Aorta (tissue), 5 donors: ENCODE measurements around the gene CHST12. TPM values are rescaled to one million over a fixed set of nuclear protein-coding genes. Genes with fewer than 3 reads are reported as not detected.
"Not testable (repeated sequence)": the region's sequence is repeated elsewhere in the genome, so short reads cannot be mapped to it uniquely, and the experiment has no call there.

ENCODE experiments used
- ATAC-seq: fragments of 200-7000 bp; cut with Tn5 transposase; one replicate; pipeline ENCODE4 v1.9.1; 2022; ENCODE audit warnings: moderate library complexity; ENCODE audit not compliant: low FRiP score
- DNase-seq, 2 donors: peaks; one replicate each; pipeline ENCODE4 v3.0.0-alpha.2; 2020
- H3K27ac ChIP-seq, 2 donors: one replicate each; pipeline ENCODE4 v1.5.1; 2013; ENCODE audit warnings: low read length in 2 of 2, mild to moderate bottlenecking in 2 of 2, moderate library complexity in 2 of 2, control low read depth in 1 of 2, inconsistent platforms in 1 of 2, low read depth in 1 of 2
- H3K27me3 ChIP-seq, 2 donors: one replicate each; pipeline ENCODE4 v1.6.1; 2013; ENCODE audit warnings: control low read depth in 1 of 2, low read length in 1 of 2, mild to moderate bottlenecking in 1 of 2, moderate library complexity in 1 of 2; ENCODE audit not compliant: insufficient read depth in 2 of 2, control insufficient read depth in 1 of 2
- H3K36me3 ChIP-seq, 2 donors: one replicate each; pipeline ENCODE4 v1.6.1; 2013; ENCODE audit warnings: control low read depth in 1 of 2, low read length in 1 of 2, mild to moderate bottlenecking in 1 of 2; ENCODE audit not compliant: insufficient read depth in 2 of 2, control insufficient read depth in 1 of 2
- H3K4me1 ChIP-seq, 2 donors: one replicate each; pipeline ENCODE4 v1.6.1; 2013; ENCODE audit warnings: low read length in 2 of 2, control low read depth in 1 of 2, mild to moderate bottlenecking in 1 of 2, moderate library complexity in 1 of 2; ENCODE audit not compliant: insufficient read depth in 2 of 2, control insufficient read depth in 1 of 2
- H3K4me3 ChIP-seq, 2 donors: one replicate each; pipeline ENCODE4 v1.5.1; 2013; ENCODE audit warnings: low read length in 2 of 2, control low read depth in 1 of 2, mild to moderate bottlenecking in 1 of 2
- H3K9me3 ChIP-seq: one replicate; pipeline ENCODE4 v1.6.1; 2013; ENCODE audit warnings: mild to moderate bottlenecking, low read length; ENCODE audit not compliant: control insufficient read depth
- WGBS, 2 donors: extraction: QIAGEN DNeasy Blood & Tissue Kit; methylation state at CpG; one replicate each; pipeline ENCODE4 v1.1.7; 2013; 5-methylcytosine and 5-hydroxymethylcytosine counted together
- intact Hi-C, 2 donors: fragments of 100-400 bp; cut with DNase I; formaldehyde crosslinking; loops; one replicate each; pipeline versions ENCODE4 v1.14.2 to v1.15.0; 2022
- polyA plus RNA-seq, 2 donors: library from polyadenylated mRNA; stranded (reverse); fragments of 200-250 nt; gene quantifications; one replicate each; pipeline ENCODE4 v1.2.3, GENCODE V29; 2013
- total RNA-seq, 2 donors: library from RNA; stranded (reverse); fragmentation: NEBNext Ultra II Directional; extraction: Animal tissue kit (Norgen Biotek cat#: 25700); gene quantifications; one replicate each; pipeline ENCODE4 v1.2.1, GENCODE V29; 2021
- donor health status: healthy with polysubstance abuse.
- donor health status: Bipolar disorder and iron deficiency.
- donor health status: DM: no; HTN: no; CAD: no.
- donor health status: DM: no; HTN: no; CAD: no.
- donor health status: DM: yes; HTN: yes; CAD: no.

The CHST12 gene
- total and polyA plus RNA-seq, 4 donors, result 2.9 to 31.8 (median 17.8) TPM

- intact Hi-C loops, result loop anchor here (5.0 kb wide), 1 partner anchor 230 kb away; no protein-coding TSS in a partner anchor
- H3K9me3 ChIP-seq, result no peaks in the 10 kb centered on the region
- 86 to 97% methylated on average over 7 to 8 of the region's 8 CpGs for WGBS, 2 donors
- H3K36me3 ChIP-seq, result no peaks in the 10 kb centered on the region
- no peaks in the 10 kb centered on the region for H3K4me1 ChIP-seq
- no peak overlapping the region for H3K4me3 ChIP-seq
- no peak overlapping the region for H3K27ac ChIP-seq
- ATAC-seq (no peak), DNase-seq (no peak)
- no peaks in the 10 kb centered on the region for H3K27me3 ChIP-seq
These were observed 49.3 kb downstream of the CHST12 start for GRCh38 chr7:2452643-2453270.

GRCh38 chr7:2453849-2454248 lies 50.4 kb downstream of the CHST12 start:
- not testable (repeated sequence) for H3K27me3 ChIP-seq, H3K36me3 ChIP-seq, H3K27ac ChIP-seq, H3K9me3 ChIP-seq, H3K4me3 ChIP-seq, DNase-seq, H3K4me1 ChIP-seq, ATAC-seq
- 96 to 98% methylated on average over 3 of the region's 3 CpGs for WGBS, 2 donors
- intact Hi-C loops, result loop anchor here (5.0 kb wide), 1 partner anchor 228 kb away; no protein-coding TSS in a partner anchor

- intact Hi-C loops, result no loop called here
- H3K9me3 ChIP-seq, result no peaks in the 10 kb centered on the region
- ATAC-seq (no peak), DNase-seq (no peak)
- no peaks in the 10 kb centered on the region for H3K36me3 ChIP-seq
- H3K4me3 ChIP-seq, result no peak overlapping the region
- 48 to 68% methylated on average over 8 of the region's 8 CpGs for WGBS, 2 donors
- no peak overlapping the region for H3K27ac ChIP-seq
- no peaks in the 10 kb centered on the region for H3K4me1 ChIP-seq
- no peaks in the 10 kb centered on the region for H3K27me3 ChIP-seq
These were observed 56.3 kb downstream of the CHST12 start for GRCh38 chr7:2459674-2460073.

- 48 to 55% methylated on average over 21 to 23 of the region's 23 CpGs for WGBS, 2 donors
These were observed 56.8 kb downstream of the CHST12 start for GRCh38 chr7:2460188-2460587.

GRCh38 chr7:2460641-2461040 lies 57.2 kb downstream of the CHST12 start:
- Histone ChIP-seq H3K36me3 (no peaks in the 10 kb centered on the region), H3K4me3 (no peak overlapping the region), H3K4me1 (no peaks in the 10 kb centered on the region), H3K27ac (no peak overlapping the region), H3K27me3 (no peaks in the 10 kb centered on the region), H3K9me3 (no peaks in the 10 kb centered on the region)
- no peak for DNase-seq
- intact Hi-C loops, result no loop called here
- 75 to 81% methylated on average over 6 of the region's 6 CpGs for WGBS, 2 donors
- ATAC-seq, result no peak

More at GRCh38 chr7:2460188-2460587, 56.8 kb downstream of the CHST12 start:
- no peak overlapping the region for H3K27ac ChIP-seq
- no peaks in the 10 kb centered on the region for H3K4me1 ChIP-seq
- H3K9me3 ChIP-seq, result no peaks in the 10 kb centered on the region
- intact Hi-C loops, result no loop called here
- no peak for DNase-seq
- ATAC-seq, result peak; percentile 29
- no peak overlapping the region for H3K4me3 ChIP-seq
- H3K36me3 ChIP-seq, result no peaks in the 10 kb centered on the region
- H3K27me3 ChIP-seq, result no peaks in the 10 kb centered on the region

GRCh38 chr7:2461268-2462026 lies 58.0 kb downstream of the CHST12 start:
- intact Hi-C loops, result no loop called here
- H3K4me3 ChIP-seq, result no peak overlapping the region
- H3K36me3 ChIP-seq, result no peaks in the 10 kb centered on the region
- no peaks in the 10 kb centered on the region for H3K4me1 ChIP-seq
- no peaks in the 10 kb centered on the region for H3K27me3 ChIP-seq
- H3K27ac ChIP-seq, result no peak overlapping the region
- ATAC-seq, result no peak
- WGBS, 2 donors, result 70 to 77% methylated on average over 14 to 15 of the region's 15 CpGs
- no peaks in the 10 kb centered on the region for H3K9me3 ChIP-seq
- DNase-seq, result no peak

- no peak for DNase-seq
- WGBS, 2 donors, result 88% methylated on average over 3 of the region's 3 CpGs
- Histone ChIP-seq H3K27ac (no peak overlapping the region), H3K4me3 (no peak overlapping the region), H3K27me3 (no peaks in the 10 kb centered on the region), H3K9me3 (no peaks in the 10 kb centered on the region), H3K4me1 (no peaks in the 10 kb centered on the region), H3K36me3 (no peaks in the 10 kb centered on the region)
- no peak for ATAC-seq
- intact Hi-C loops, result no loop called here
These were observed 59.3 kb downstream of the CHST12 start for GRCh38 chr7:2462731-2463130.

GRCh38 chr7:2465928-2466327 lies 62.5 kb downstream of the CHST12 start:
- intact Hi-C loops, result no loop called here
- H3K36me3 ChIP-seq, result no peaks in the 10 kb centered on the region
- no peak overlapping the region for H3K4me3 ChIP-seq
- no peaks in the 10 kb centered on the region for H3K27me3 ChIP-seq
- H3K9me3 ChIP-seq, result no peaks in the 10 kb centered on the region
- H3K27ac ChIP-seq, result no peak overlapping the region
- no peaks in the 10 kb centered on the region for H3K4me1 ChIP-seq
- WGBS, 2 donors, result 71 to 76% methylated on average over 12 of the region's 12 CpGs
- DNase-seq (no peak), ATAC-seq (no peak)

GRCh38 chr7:2466675-2467074 lies 63.3 kb downstream of the CHST12 start:
- intact Hi-C loops, result no loop called here

More at GRCh38 chr7:2466675-2467074, 63.3 kb downstream of the CHST12 start:
- H3K36me3 ChIP-seq, result no peaks in the 10 kb centered on the region
- H3K27ac ChIP-seq, result no peak overlapping the region
- no peak for DNase-seq
- no peak for ATAC-seq
- no peak overlapping the region for H3K4me3 ChIP-seq
- H3K4me1 ChIP-seq, result no peaks in the 10 kb centered on the region
- WGBS, 2 donors, result 90 to 91% methylated on average over 10 of the region's 10 CpGs
- no peaks in the 10 kb centered on the region for H3K9me3 ChIP-seq
- H3K27me3 ChIP-seq, result no peaks in the 10 kb centered on the region
